NK-92 treated with Interleukin-12 subunit alpha and Interleukin-12 subunit beta, amount 100 ng/mL, for 24 hours (cell line): ENCODE measurements around the gene FAM168B.
A peak's percentile ranks its signal among the peaks of the same experiment; 100 is the strongest.
"Not testable (repeated sequence)": the region's sequence is repeated elsewhere in the genome, so short reads cannot be mapped to it uniquely, and the experiment has no call there.

Experiments
- DNase-seq: peaks from one replicate; lab custom pipeline; 2025; lab: John Stamatoyannopoulos, UW

Gene FAM168B

GRCh38 chr2:131093006-131093695 is at the start of gene FAM168B:
Gene FAM168B, minus strand, starts transcription at chr2:131093460. Its CDS starts 10,814 bp downstream, at chr2:131082646.
- peak; percentile 76 for DNase-seq

GRCh38 chr2:131142849-131143248 is 49.6 kb upstream of the FAM168B start:
- no peak for DNase-seq

GRCh38 chr2:131140581-131140980 is 47.3 kb upstream of the FAM168B start:
- DNase-seq: no peak

- DNase-seq: no peak
These were observed 39.5 kb upstream of the FAM168B start for GRCh38 chr2:131132729-131133128.

- DNase-seq: no peak
These were observed 37.0 kb upstream of the FAM168B start for GRCh38 chr2:131130298-131130596.

GRCh38 chr2:131127981-131128380 is 34.7 kb upstream of the FAM168B start:
- no peak for DNase-seq

- no peak for DNase-seq
These were observed 33.8 kb upstream of the FAM168B start for GRCh38 chr2:131127076-131127475.

GRCh38 chr2:131126436-131126835 is 33.2 kb upstream of the FAM168B start:
- DNase-seq: no peak

GRCh38 chr2:131125195-131125757 is 32.0 kb upstream of the FAM168B start:
- DNase-seq: no peak

GRCh38 chr2:131123192-131123591 is 29.9 kb upstream of the FAM168B start:
- no peak for DNase-seq

GRCh38 chr2:131122496-131122895 is 29.2 kb upstream of the FAM168B start:
- no peak for DNase-seq

GRCh38 chr2:131121464-131121863 is 28.2 kb upstream of the FAM168B start:
- no peak for DNase-seq

- no peak for DNase-seq
These were observed 27.6 kb upstream of the FAM168B start for GRCh38 chr2:131120815-131121317.

GRCh38 chr2:131115752-131116151 is 22.5 kb upstream of the FAM168B start:
- no peak for DNase-seq

GRCh38 chr2:131114950-131115349 is 21.7 kb upstream of the FAM168B start:
- not testable (repeated sequence) for DNase-seq

GRCh38 chr2:131113566-131114227 is 20.4 kb upstream of the FAM168B start:
- DNase-seq: no peak

- no peak for DNase-seq
These were observed 19.3 kb upstream of the FAM168B start for GRCh38 chr2:131112529-131112928.

GRCh38 chr2:131105950-131106801 is 12.9 kb upstream of the FAM168B start:
- DNase-seq: no peak

GRCh38 chr2:131105156-131105949 is 12.1 kb upstream of the FAM168B start, which contains the start of gene PLEKHB2:
Gene PLEKHB2, plus strand, starts transcription at chr2:131105336. Its CDS starts 15,606 bp downstream, at chr2:131120942.
- DNase-seq: peak; percentile 85

- DNase-seq: peak; percentile 69
These were observed 11.4 kb upstream of the FAM168B start for GRCh38 chr2:131104487-131105155.

- DNase-seq: no peak
These were observed 9.9 kb upstream of the FAM168B start for GRCh38 chr2:131103165-131103564.
